ENCODE measurements around the gene HECW1.

Gene HECW1

DNA sequence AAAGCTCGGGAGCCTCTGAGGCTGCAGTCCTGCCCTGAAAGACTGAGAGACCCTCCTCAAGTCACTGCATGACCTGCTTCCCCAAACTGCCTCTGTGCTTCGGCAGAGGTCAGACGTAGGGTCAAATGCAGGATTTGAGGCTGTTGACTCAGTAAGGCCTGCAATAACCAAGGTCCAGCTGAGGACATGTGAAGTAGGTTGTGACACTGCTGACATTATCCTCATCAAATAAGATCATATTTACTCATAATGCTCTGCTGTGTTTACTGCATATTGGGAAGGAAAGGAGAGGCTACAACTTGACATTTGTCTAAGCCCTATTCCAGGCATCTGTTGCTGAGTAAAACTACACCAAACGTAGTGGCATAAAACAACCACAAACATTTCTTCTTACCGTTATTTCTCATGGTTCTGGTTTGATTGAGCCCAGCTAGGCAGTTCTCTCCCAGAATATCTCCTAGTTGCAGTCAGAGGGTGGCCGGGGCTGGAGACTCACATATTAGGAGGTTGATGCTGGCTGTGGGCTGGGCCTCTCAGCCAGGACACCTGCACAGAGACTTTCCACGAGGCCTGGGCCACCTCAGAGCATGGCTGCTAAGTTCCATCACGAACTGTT is 348.4 kb downstream of the HECW1 start:
- TF ChIP-seq POLR2AphosphoS5 (IDR thresholded peaks at IDR 0.05; ENCODE audit: low read depth, low read length) = no peak
- TF ChIP-seq, protein P1, sequence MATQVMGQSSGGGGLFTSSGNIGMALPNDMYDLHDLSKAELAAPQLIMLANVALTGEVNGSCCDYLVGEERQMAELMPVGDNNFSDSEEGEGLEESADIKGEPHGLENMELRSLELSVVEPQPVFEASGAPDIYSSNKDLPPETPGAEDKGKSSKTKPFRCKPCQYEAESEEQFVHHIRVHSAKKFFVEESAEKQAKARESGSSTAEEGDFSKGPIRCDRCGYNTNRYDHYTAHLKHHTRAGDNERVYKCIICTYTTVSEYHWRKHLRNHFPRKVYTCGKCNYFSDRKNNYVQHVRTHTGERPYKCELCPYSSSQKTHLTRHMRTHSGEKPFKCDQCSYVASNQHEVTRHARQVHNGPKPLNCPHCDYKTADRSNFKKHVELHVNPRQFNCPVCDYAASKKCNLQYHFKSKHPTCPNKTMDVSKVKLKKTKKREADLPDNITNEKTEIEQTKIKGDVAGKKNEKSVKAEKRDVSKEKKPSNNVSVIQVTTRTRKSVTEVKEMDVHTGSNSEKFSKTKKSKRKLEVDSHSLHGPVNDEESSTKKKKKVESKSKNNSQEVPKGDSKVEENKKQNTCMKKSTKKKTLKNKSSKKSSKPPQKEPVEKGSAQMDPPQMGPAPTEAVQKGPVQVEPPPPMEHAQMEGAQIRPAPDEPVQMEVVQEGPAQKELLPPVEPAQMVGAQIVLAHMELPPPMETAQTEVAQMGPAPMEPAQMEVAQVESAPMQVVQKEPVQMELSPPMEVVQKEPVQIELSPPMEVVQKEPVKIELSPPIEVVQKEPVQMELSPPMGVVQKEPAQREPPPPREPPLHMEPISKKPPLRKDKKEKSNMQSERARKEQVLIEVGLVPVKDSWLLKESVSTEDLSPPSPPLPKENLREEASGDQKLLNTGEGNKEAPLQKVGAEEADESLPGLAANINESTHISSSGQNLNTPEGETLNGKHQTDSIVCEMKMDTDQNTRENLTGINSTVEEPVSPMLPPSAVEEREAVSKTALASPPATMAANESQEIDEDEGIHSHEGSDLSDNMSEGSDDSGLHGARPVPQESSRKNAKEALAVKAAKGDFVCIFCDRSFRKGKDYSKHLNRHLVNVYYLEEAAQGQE (IDR thresholded peaks at IDR 0.05; ENCODE audit: insufficient read depth in 1 of 2, low read depth in 2 of 2, low read length in 2 of 2) = no peak
- TF ChIP-seq FOXP2 (optimal IDR thresholded peaks at IDR 0.05; ENCODE audit: borderline replicate concordance, extremely low read depth, extremely low read length, insufficient read depth) = no peak
- no peak for TF ChIP-seq SIN3A (IDR thresholded peaks at IDR 0.05; ENCODE audit: borderline replicate concordance, insufficient read depth, low read length)
- TF ChIP-seq TAF1 (IDR thresholded peaks at IDR 0.05; ENCODE audit: borderline replicate concordance, insufficient read depth, low read length) = no peak

DNA sequence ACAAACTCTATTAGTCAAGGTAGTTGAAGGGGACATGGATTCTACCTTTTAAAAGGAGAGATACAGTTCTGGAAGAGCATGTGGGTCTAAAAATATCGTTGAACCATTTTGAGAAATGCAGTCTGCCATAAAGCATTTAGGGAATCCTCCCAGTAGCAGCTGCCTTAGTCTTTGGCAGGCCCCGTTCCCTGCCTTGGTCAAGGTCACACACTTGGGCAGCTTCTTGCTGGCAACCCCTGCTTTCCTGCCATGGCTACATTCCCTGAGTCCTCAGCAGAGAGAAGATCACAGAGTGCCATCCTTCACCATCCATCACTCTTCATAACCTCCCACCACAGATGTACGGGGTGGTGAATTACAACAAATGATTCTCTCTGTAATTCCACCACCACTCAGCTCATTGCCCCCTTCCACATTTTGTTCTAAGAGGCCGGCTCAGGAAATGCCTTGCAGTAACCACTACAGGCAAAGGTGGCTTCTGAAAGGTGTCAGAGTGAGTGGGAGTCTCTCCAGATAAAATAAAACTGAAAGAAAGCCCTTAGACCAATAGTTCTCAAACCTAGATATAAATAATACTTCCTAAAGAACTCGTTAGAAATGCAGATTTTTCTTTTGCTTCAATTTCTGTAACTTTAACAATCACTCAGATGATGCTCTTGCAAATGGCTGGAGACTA is 349.0 kb downstream of the HECW1 start:
- TF ChIP-seq SIN3A (IDR thresholded peaks at IDR 0.05; ENCODE audit: borderline replicate concordance, insufficient read depth, low read length) = no peak
- no peak for TF ChIP-seq POLR2AphosphoS5 (IDR thresholded peaks at IDR 0.05; ENCODE audit: low read depth, low read length)
- no peak for TF ChIP-seq TAF1 (IDR thresholded peaks at IDR 0.05; ENCODE audit: borderline replicate concordance, insufficient read depth, low read length)
- TF ChIP-seq FOXP2 (optimal IDR thresholded peaks at IDR 0.05; ENCODE audit: borderline replicate concordance, extremely low read depth, extremely low read length, insufficient read depth) = no peak
- TF ChIP-seq, protein P1 (IDR thresholded peaks at IDR 0.05; ENCODE audit: insufficient read depth in 1 of 2, low read depth in 2 of 2, low read length in 2 of 2) = no peak

DNA sequence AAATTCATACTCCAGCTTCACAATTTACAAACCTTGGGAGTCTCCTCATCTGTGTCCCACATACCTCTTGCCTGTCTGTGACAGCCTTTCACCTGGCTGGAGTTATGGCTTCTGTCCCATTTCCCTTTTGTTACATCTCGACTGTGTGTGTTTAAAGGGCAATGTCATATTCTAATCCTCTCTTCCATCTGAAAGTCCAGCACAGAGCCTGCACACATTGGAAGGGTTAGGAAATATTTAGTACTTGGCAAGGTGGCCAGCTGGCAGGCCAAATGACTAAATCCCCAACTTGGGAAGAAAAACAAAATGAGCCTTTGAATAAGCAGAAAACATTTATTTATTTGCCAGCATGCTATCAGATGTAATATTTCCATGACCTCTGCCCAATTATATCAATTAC is 350.4 kb downstream of the HECW1 start:
- TF ChIP-seq, protein P1 (IDR thresholded peaks at IDR 0.05; ENCODE audit: insufficient read depth in 1 of 2, low read depth in 2 of 2, low read length in 2 of 2) = no peak
- TF ChIP-seq SIN3A (IDR thresholded peaks at IDR 0.05; ENCODE audit: borderline replicate concordance, insufficient read depth, low read length) (no peak), POLR2AphosphoS5 (IDR thresholded peaks at IDR 0.05; ENCODE audit: low read depth, low read length) (no peak), TAF1 (IDR thresholded peaks at IDR 0.05; ENCODE audit: borderline replicate concordance, insufficient read depth, low read length) (no peak), FOXP2 (optimal IDR thresholded peaks at IDR 0.05; ENCODE audit: borderline replicate concordance, extremely low read depth, extremely low read length, insufficient read depth) (no peak)

DNA sequence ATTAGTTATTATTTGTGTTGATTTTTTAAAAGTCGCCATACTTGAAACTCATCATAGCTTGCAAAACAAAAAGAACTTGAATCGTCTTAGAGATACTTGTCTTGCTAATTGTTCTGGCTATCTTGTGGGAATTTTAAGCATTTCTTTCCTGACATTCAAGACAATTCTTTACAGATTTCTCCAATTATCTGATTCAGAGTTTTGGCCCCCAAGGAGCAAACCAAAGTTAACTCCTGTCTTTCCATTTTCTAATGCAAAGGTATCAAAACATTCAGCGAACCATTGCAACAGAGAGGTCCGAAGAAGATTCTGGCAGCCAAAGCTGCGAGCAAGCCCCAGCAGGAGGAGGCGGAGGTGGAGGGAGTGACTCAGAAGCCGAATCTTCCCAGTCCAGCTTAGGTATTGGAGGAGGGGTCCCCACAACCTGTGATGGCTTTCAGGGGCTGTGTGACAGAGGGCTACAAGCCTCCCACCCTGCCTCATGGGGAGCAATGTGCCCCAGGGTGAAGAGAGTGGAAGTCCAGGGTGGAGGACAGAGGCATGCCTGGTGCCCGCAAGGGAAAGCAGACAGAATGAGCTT is 351.0 kb downstream of the HECW1 start:
- TF ChIP-seq, protein P1 (IDR thresholded peaks at IDR 0.05; ENCODE audit: insufficient read depth in 1 of 2, low read depth in 2 of 2, low read length in 2 of 2) = no peak
- TF ChIP-seq TAF1 (IDR thresholded peaks at IDR 0.05; ENCODE audit: borderline replicate concordance, insufficient read depth, low read length) (no peak), FOXP2 (optimal IDR thresholded peaks at IDR 0.05; ENCODE audit: borderline replicate concordance, extremely low read depth, extremely low read length, insufficient read depth) (no peak), SIN3A (IDR thresholded peaks at IDR 0.05; ENCODE audit: borderline replicate concordance, insufficient read depth, low read length) (no peak), POLR2AphosphoS5 (IDR thresholded peaks at IDR 0.05; ENCODE audit: low read depth, low read length) (no peak)
